Glomerular visceral epithelial cell (primary cell): ENCODE data around the gene KRTAP4-16.
"Not testable (repeated sequence)": the region's sequence is repeated elsewhere in the genome, so short reads cannot be mapped to it uniquely, and the experiment has no call there.

Source experiments
- DNase-seq: peaks from one replicate; pipeline ENCODE4 v3.0.0-alpha.2; 2016; ENCODE audit errors: extremely low spot score

Gene KRTAP4-16

GRCh38 chr17:41076788-41077187, 25.2 kb downstream of the KRTAP4-16 start:
- DNase-seq, result no peak

- no peak for DNase-seq
These were observed 28.3 kb downstream of the KRTAP4-16 start for GRCh38 chr17:41073676-41074075.

- DNase-seq, result no peak
These were observed 30.2 kb downstream of the KRTAP4-16 start for GRCh38 chr17:41071606-41072360.

- no peak for DNase-seq
These were observed 33.0 kb downstream of the KRTAP4-16 start for GRCh38 chr17:41069031-41069430.

- DNase-seq, result no peak
These were observed 34.7 kb downstream of the KRTAP4-16 start for GRCh38 chr17:41067281-41067680.

DNA sequence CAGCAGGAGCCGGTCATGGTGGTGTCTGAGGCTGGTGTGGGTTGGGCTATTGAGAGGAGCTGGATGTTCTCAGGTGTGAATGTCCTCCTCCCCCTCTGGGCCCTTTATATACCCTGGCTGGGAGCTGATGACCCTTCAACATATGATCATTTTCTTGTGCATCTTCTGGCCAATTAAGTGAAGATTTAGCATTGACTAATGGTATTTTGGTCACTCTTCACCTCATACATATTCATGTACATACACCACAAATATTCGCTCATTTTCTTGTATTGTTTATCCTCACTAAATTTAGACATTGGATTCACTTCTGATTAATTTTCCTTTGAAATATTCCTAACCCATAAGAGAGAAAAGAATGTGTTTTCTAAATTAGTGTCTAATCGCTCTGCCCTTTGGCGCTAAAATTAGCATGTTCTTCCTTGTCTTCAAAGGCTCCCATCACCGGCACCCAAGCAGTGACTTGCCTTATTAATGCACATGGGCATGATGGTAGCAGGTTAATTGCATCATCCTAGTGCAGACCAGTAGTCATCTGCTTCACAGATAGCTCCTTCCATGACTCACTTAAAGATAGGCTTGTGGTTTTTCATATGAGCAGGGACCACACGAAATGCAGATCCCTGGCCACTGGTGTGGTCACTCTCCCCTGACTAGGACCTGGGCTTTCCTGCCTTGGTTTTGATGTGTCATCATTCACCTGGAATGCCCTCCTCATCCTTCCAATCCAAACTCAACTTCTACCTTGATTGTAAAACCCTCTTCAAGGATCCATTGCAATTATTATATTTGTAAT, 36.0 kb downstream of the KRTAP4-16 start, which contains the start of gene KRTAP2-4:
Gene KRTAP2-4 (minus strand): TSS at position 51 of the 796 bp plus-strand sequence. CDS start 34 bp downstream, at position 17.
- DNase-seq, result peak; percentile 94

- not testable (repeated sequence) for DNase-seq
These were observed 36.9 kb downstream of the KRTAP4-16 start for GRCh38 chr17:41065016-41065689.

- no peak for DNase-seq
These were observed 37.7 kb downstream of the KRTAP4-16 start for GRCh38 chr17:41064301-41064700.

DNA sequence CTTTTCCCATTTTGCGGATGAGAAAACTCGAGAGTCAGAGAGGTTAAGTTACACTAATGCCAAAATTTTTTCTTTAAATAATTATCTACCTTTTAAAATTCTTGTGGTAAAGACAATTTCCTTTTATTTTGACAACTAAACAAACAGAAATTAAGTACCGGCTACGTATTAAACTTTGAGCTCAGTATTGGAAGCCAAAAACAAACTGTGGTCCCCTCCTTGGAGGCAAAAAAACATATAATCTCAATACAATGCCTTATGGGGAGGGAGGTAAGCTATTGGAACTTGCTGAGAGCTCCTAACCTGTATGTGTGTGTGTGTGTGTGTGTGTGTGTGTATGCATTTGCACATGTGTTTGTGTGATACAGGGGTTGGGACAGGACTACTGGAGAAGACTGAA, 38.6 kb downstream of the KRTAP4-16 start:
- no peak for DNase-seq

DNA sequence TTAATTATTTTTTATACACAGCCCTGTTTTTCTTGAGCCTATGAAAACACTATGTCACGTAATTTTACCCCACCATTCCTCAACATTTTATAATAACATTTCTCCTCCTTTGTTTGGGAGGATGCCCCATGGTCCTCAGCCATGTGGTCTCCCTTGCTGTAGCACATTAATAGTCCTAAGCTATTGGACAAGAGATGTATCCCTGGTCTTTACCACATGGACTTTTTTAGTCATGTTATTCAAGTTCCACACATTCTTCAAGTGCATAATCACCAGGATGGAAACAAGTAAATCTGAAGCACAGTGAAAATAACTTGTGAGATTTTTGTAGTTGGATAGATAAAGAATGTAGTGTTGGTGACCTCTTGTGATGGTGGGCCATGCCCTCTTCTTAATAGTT, 40.0 kb downstream of the KRTAP4-16 start:
- DNase-seq, result peak; percentile 90

GRCh38 chr17:41060052-41060604, 41.9 kb downstream of the KRTAP4-16 start, which contains the start of gene KRTAP2-3:
Gene KRTAP2-3 (minus strand): TSS chr17:41060114. CDS start chr17:41060050, 64 bp downstream.
- DNase-seq, result peak; percentile 94

DNA sequence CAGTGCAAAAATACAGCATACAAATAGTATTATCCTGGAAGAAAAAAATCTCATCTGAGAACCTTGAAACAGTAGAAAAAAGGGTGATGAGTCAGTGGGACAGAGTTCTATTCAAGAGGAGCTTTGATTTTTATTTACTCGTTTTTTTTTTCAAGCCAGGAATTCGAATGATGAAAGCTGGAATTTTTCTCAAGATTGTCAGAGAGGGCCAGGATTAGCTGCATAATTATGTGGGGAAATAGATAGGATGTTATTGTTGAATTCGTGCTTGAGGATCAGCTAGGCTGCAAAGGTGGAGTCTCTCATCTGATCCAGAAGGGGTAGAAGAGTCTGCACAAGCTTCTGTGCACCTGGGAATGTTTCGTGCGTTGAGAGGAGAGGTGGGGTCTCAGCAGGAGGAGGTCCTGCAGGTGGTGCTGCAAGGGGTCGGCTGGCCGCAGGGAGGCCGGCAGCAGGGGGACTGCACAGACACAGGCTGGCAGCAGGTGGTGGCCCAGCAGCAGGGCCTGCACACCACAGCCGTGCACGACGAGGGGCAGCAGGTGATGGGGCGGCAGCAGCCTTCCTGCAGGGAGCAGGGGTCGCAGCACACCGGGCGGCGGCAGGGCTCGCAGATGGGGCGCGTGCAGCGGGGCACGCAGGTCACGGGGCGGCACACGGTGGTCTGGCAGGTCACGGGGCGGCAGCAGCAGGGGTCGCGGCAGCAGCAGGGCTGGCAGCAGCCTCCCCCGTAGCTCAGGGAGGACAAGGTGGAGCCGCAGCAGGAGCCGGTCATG, 42.5 kb downstream of the KRTAP4-16 start:
- DNase-seq, result peak; percentile 74

GRCh38 chr17:41058741-41059140, 43.3 kb downstream of the KRTAP4-16 start:
- no peak for DNase-seq

- DNase-seq, result no peak
These were observed 44.5 kb downstream of the KRTAP4-16 start for GRCh38 chr17:41057547-41057946.

DNA sequence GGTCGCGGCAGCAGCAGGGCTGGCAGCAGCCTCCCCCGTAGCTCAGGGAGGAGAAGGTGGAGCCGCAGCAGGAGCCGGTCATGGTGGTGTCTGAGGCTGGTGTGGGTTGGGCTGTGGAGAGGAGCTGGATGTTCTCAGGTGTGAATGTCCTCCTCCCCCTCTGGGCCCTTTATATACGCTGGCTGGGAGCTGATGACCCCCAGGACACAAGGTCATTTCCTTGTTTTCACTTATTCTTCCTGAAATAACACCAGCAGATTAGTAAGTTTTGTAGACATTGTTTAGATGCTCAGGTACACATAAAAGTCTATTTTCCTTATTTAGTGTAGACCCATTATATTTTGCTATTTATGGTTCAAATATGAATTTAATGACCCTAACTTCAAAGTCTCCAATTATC, 46.9 kb downstream of the KRTAP4-16 start, which contains the start of gene KRTAP2-2:
Gene KRTAP2-2 (minus strand): TSS at position 101 of the 400 bp plus-strand sequence. CDS start 19 bp downstream, at position 82.
- not testable (repeated sequence) for DNase-seq

DNA sequence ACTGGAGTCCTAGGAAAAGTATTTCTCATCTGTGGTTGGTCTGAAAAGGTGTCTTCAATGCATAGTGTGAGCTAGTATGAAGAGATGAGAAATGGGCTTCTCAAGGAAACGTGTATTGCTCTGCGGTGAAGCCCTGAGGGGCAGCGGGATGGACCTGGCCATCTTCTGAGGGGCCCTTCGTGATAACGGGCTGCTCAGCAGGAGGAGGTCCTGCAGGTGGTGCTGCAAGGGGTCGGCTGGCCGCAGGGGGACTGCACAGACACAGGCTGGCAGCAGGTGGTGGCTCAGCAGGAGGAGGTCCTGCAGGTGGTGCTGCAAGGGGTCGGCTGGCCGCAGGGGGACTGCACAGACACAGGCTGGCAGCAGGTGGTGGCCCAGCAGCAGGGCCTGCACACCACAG, 47.5 kb downstream of the KRTAP4-16 start:
- DNase-seq, result not testable (repeated sequence)

DNA sequence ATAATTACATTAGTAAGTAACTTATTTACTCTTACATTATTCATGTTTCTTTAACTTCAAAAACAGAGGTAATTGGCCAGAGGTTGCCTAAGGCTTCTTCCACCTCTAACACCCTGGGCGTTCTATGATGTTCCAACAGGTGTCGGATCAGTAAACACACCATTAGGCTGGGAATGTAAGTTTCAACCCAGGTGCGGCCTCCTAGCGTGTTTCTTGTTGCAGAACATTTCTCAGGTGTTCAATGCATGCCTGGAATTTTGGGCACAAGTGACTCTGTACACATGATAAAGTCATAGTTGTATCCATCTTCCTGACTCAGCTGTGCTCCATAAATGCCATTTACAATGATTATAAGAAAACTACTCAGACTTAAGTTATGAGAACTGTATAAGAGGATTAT, 48.0 kb downstream of the KRTAP4-16 start:
- no peak for DNase-seq

- DNase-seq, result no peak
These were observed 49.4 kb downstream of the KRTAP4-16 start for GRCh38 chr17:41052566-41052965.
